GM21723 (cell line): ENCODE results near the gene PPCS.
"Not testable (repeated sequence)": the region's sequence is repeated elsewhere in the genome, so short reads cannot be mapped to it uniquely, and the experiment has no call there.

Experiments
- ATAC-seq: cut with Tn5 transposase; IDR thresholded peaks from one replicate; pipeline ENCODE4 v1.9.1; 2021; ENCODE audit warnings: mild to moderate bottlenecking, moderate library complexity; ENCODE audit not compliant: unreplicated experiment

Gene PPCS

GRCh38 chr1:42450061-42450460, 6.3 kb upstream of the PPCS start:
- ATAC-seq: no peak

- ATAC-seq: no peak
Measured at GRCh38 chr1:42453386-42453785, 3.0 kb upstream of the PPCS start.

- no peak for ATAC-seq
Measured at GRCh38 chr1:42454403-42454802, 1.9 kb upstream of the PPCS start.

- peak; percentile 64 for ATAC-seq
Measured at GRCh38 chr1:42456754-42457089, 379 bp downstream of the PPCS start.

- ATAC-seq: no peak
Measured at GRCh38 chr1:42461196-42461595, 4.9 kb downstream of the PPCS start.

- peak; percentile 99 for ATAC-seq
Measured at GRCh38 chr1:42462828-42463763, 6.8 kb downstream of the PPCS start, which contains the start of gene CCDC30. Gene CCDC30 (plus strand): TSS chr1:42463286. CDS start chr1:42480552, 17,266 bp downstream.

- no peak for ATAC-seq
Measured at GRCh38 chr1:42463921-42464320, 7.6 kb downstream of the PPCS start.

GRCh38 chr1:42466030-42466429, 9.7 kb downstream of the PPCS start:
- ATAC-seq: no peak

- ATAC-seq: no peak
Measured at GRCh38 chr1:42469727-42470126, 13.4 kb downstream of the PPCS start.

GRCh38 chr1:42476605-42477004, 20.3 kb downstream of the PPCS start:
- ATAC-seq: no peak

GRCh38 chr1:42477354-42477753, 21.0 kb downstream of the PPCS start:
- not testable (repeated sequence) for ATAC-seq

GRCh38 chr1:42477775-42478174, 21.4 kb downstream of the PPCS start:
- ATAC-seq: no peak

- no peak for ATAC-seq
Measured at GRCh38 chr1:42479621-42480020, 23.3 kb downstream of the PPCS start.

GRCh38 chr1:42480921-42481320, 24.6 kb downstream of the PPCS start:
- no peak for ATAC-seq

GRCh38 chr1:42482635-42483153, 26.4 kb downstream of the PPCS start:
- ATAC-seq: no peak

GRCh38 chr1:42484382-42484781, 28.0 kb downstream of the PPCS start:
- ATAC-seq: no peak

- no peak for ATAC-seq
Measured at GRCh38 chr1:42490237-42490636, 33.9 kb downstream of the PPCS start.

GRCh38 chr1:42502031-42502430, 45.7 kb downstream of the PPCS start:
- not testable (repeated sequence) for ATAC-seq

GRCh38 chr1:42504535-42505128, 48.3 kb downstream of the PPCS start:
- ATAC-seq: no peak

- ATAC-seq: no peak
Measured at GRCh38 chr1:42506576-42506975, 50.2 kb downstream of the PPCS start.
